ENCODE results near the gene TNFAIP8L3. TPM values are rescaled to one million over a fixed set of nuclear protein-coding genes. Genes with fewer than 3 reads are reported as not detected.
"Not testable (repeated sequence)": the region's sequence is repeated elsewhere in the genome, so short reads cannot be mapped to it uniquely, and the experiment has no call there.

TNFAIP8L3 gene
- not detected for total RNA-seq
- not detected for polyA plus RNA-seq

DNA sequence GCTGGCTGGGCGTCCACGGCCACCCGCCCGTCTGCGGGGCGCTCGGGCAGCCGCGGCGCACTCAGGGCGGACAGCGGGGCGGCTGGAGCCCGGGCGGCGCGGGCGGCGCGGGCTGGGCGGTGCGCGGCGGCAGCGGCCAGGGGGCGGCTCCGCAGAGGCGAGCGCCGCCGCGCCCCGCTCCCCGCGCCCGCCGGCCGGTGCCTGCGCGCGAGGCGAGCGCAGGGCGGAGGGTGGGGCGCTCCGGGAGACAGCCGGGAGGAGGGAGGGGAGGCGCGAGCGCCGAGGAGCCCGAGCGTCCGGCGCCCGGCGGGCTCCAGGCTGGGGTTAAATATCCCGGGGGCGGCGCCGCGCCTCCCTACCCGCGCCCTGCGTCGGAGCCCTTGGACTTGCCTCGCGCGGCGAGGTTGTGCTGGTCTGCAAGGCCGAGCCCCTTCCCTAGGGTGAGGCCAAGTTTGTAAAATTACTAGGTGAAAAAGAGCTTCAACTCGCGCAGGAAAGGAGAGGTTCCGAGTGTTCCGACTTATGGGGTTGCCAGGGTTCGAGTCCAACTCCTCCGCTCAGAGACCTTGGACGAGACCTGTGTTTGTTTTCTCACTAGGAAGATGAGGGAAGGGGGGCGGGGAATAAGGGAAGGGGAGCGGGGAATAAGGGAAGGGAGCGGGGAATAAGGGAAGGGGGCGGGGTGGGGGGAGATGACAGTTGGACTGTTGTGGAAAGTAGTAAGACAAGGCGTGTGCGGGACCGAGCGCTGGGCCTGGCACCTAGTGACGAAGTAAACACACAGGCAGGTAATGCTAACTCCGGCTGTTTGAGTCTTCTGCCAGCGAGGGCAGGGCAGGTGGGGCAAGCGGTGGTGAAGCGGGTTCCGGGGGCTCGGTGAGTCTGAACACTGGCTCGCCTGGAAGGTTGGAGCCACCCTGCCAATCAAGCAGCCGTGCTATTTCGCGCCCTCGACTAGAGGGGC lies at the start of gene TNFAIP8L3:
TNFAIP8L3 (minus strand) TSS at position 301 of the 964 bp plus-strand sequence. CDS start 311 bp downstream, outside the sequence.
- Histone ChIP-seq H3K4me3 (ENCODE audit: low read depth, low read length) (no peak within 1 kb of the TSS), H3K4me1 (ENCODE audit: control insufficient read depth, insufficient read depth, low read length, poor library complexity, severe bottlenecking) (no peaks in the 10 kb centered on the region), H3K9me3 (ENCODE audit: control insufficient read depth in 2 of 2, low read length in 2 of 2) (no peaks in the 10 kb centered on the region), H3K36me3 (ENCODE audit: control insufficient read depth, insufficient read depth, low read length) (no peaks in the 10 kb centered on the region), H3K27ac (ENCODE audit: insufficient read depth, low read length, poor library complexity, severe bottlenecking) (no peak within 1 kb of the TSS), H3K27me3 (ENCODE audit: control insufficient read depth, insufficient read depth, low read length) (peaks cover 34% of the 10 kb centered on the region)
- Mint-ChIP-seq H3K4me1 (peaks cover 0 to 6% (median 2%) of the 10 kb centered on the region in 4 donors), H3K9me3 (peaks cover 0 to 5% (median 0%) of the 10 kb centered on the region in 7 donors), H3K36me3 (no peaks in the 10 kb centered on the region), H3K27ac (no peak within 1 kb of the TSS), H3K4me3 (peak within 1 kb of the TSS in 1 of 4 donors; percentile 65), H3K27me3 (peaks cover 78% of the 10 kb centered on the region)
- ATAC-seq (ENCODE audit: low read depth in 2 of 2) (no peak), DNase-seq (no peak)

DNA sequence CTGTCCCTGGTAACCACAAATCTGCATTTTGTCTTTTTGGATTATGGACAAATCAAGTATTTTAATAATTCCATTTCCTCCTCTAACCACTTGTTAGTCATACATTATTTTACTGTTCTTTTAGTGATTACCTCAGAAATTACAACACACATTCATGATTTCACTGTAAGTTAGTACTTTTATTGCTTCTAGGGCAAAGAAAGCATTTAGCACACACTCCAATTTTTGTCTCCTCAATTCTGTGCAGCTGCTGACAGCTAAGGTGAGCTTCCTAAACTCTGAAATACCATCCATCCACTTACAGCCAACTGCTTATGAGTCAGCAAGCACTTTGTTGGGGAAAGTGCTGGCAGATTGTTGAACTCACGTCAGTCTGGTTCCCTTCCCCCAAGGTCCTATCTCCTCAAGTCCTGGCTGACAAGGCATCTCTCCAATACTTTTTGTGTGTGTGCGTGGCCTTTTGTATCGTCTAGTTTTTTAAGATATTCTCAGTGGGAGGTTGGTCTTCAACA lies 49.4 kb upstream of the TNFAIP8L3 start:
- Mint-ChIP-seq H3K27ac (no peak overlapping the region), H3K4me3 (no peak overlapping the region)

DNA sequence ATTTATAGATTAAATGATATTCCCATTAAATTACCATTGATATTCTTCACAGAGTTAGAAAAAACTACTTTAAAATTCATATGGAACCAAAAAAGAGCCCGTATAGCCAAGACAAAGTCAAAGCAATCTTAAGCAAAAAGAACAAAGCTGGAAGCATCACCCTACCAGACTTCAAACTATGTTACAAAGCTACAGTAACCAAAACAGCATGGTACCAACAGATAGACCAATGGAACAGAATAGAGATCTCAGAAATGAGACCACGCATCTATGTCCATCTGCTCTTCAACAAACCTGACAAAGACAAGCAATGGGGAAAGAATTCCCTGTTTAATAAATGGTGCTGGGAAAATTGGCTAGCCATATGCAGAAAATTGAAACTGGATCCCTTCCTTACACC lies 45.6 kb upstream of the TNFAIP8L3 start:
- H3K36me3 ChIP-seq (ENCODE audit: control insufficient read depth, insufficient read depth, low read length); H3K36me3 Mint-ChIP-seq; H3K9me3 ChIP-seq (ENCODE audit: control insufficient read depth in 2 of 2, low read length in 2 of 2); DNase-seq; H3K4me3 ChIP-seq (ENCODE audit: low read depth, low read length); H3K27ac Mint-ChIP-seq; H3K27me3 ChIP-seq (ENCODE audit: control insufficient read depth, insufficient read depth, low read length); H3K4me3 Mint-ChIP-seq; H3K9me3 Mint-ChIP-seq; H3K4me1 ChIP-seq (ENCODE audit: control insufficient read depth, insufficient read depth, low read length, poor library complexity, severe bottlenecking); H3K27ac ChIP-seq (ENCODE audit: insufficient read depth, low read length, poor library complexity, severe bottlenecking); ATAC-seq (ENCODE audit: low read depth in 2 of 2); H3K4me1 Mint-ChIP-seq: not testable (repeated sequence)
- peaks cover 31% of the 10 kb centered on the region for H3K27me3 Mint-ChIP-seq

More for the DNA sequence above, 49.4 kb upstream of the TNFAIP8L3 start:
- no peak overlapping the region for H3K4me3 ChIP-seq (ENCODE audit: low read depth, low read length)
- Mint-ChIP-seq H3K27me3 (peaks cover 27% of the 10 kb centered on the region), H3K9me3 (peaks cover 0 to 10% (median 4%) of the 10 kb centered on the region in 7 donors), H3K4me1 (no peaks in the 10 kb centered on the region), H3K36me3 (no peaks in the 10 kb centered on the region)
- DNase-seq (no peak), ATAC-seq (ENCODE audit: low read depth in 2 of 2) (no peak)
- no peaks in the 10 kb centered on the region for H3K36me3 ChIP-seq (ENCODE audit: control insufficient read depth, insufficient read depth, low read length)
- no peaks in the 10 kb centered on the region for H3K4me1 ChIP-seq (ENCODE audit: control insufficient read depth, insufficient read depth, low read length, poor library complexity, severe bottlenecking)
- no peaks in the 10 kb centered on the region for H3K27me3 ChIP-seq (ENCODE audit: control insufficient read depth, insufficient read depth, low read length)
- no peaks in the 10 kb centered on the region for H3K9me3 ChIP-seq (ENCODE audit: control insufficient read depth in 2 of 2, low read length in 2 of 2)
- H3K27ac ChIP-seq (ENCODE audit: insufficient read depth, low read length, poor library complexity, severe bottlenecking): no peak overlapping the region

DNA sequence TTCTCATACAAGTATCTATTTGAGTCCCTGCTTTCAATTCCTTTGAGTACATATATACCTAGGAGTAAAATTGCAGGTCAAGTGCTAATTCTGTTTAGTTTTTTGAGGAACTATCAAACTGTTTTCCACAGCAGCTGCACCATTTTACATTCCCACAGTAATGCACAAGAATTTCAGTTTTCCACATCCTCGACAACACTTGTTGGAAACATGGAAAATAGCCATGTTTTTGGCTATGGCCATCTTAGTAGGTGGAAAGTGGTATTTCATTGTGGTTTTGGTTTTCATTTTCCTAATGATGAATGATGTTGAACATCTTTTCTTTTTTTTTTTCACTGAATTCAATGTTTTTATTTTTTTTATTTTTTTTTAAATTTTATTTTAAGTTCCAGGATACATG lies 44.4 kb upstream of the TNFAIP8L3 start:
- Mint-ChIP-seq H3K27me3 (peaks cover 27% of the 10 kb centered on the region), H3K4me1 (no peaks in the 10 kb centered on the region), H3K9me3 (peaks cover 0 to 10% (median 2%) of the 10 kb centered on the region in 7 donors), H3K4me3 (no peak overlapping the region), H3K27ac (no peak overlapping the region), H3K36me3 (no peaks in the 10 kb centered on the region)
- Histone ChIP-seq H3K4me1 (ENCODE audit: control insufficient read depth, insufficient read depth, low read length, poor library complexity, severe bottlenecking) (no peaks in the 10 kb centered on the region), H3K36me3 (ENCODE audit: control insufficient read depth, insufficient read depth, low read length) (no peaks in the 10 kb centered on the region), H3K4me3 (ENCODE audit: low read depth, low read length) (no peak overlapping the region), H3K27me3 (ENCODE audit: control insufficient read depth, insufficient read depth, low read length) (no peaks in the 10 kb centered on the region), H3K9me3 (ENCODE audit: control insufficient read depth in 2 of 2, low read length in 2 of 2) (no peaks in the 10 kb centered on the region), H3K27ac (ENCODE audit: insufficient read depth, low read length, poor library complexity, severe bottlenecking) (no peak overlapping the region)
- ATAC-seq (ENCODE audit: low read depth in 2 of 2): no peak
- DNase-seq: no peak

DNA sequence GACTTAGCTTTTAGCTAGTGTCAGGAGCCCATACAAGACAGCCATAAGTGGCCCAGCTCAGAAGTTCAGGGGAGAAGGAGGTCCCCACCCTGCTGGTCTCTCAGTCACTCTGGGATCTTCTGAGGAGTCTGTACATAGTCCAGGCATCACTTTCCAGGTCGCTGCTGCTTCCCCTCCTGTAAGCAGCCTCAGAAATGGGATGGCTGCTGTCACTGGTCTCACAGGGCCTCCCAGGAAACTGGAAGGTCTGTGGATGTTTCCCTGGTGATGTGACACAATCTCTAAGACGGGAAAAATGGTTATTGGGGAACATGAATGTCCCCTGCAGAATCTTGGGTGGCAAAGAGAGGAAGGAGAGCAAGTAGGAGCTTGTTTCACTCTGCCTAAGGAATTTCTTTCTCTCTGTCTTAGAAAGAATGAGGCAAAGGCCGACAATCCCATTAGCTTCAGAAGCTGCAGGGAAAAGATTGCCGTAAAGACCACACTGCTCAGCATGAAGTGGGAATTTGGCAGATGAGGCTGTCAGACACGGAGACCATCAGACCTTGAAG lies 43.2 kb upstream of the TNFAIP8L3 start:
- H3K27me3 Mint-ChIP-seq: peaks cover 27% of the 10 kb centered on the region
- H3K27ac Mint-ChIP-seq: no peak overlapping the region
- no peaks in the 10 kb centered on the region for H3K36me3 Mint-ChIP-seq
- no peaks in the 10 kb centered on the region for H3K4me1 Mint-ChIP-seq
- H3K4me3 Mint-ChIP-seq: no peak overlapping the region
- Histone ChIP-seq H3K9me3 (ENCODE audit: control insufficient read depth in 2 of 2, low read length in 2 of 2) (no peaks in the 10 kb centered on the region), H3K27me3 (ENCODE audit: control insufficient read depth, insufficient read depth, low read length) (no peaks in the 10 kb centered on the region), H3K4me1 (ENCODE audit: control insufficient read depth, insufficient read depth, low read length, poor library complexity, severe bottlenecking) (no peaks in the 10 kb centered on the region), H3K36me3 (ENCODE audit: control insufficient read depth, insufficient read depth, low read length) (no peaks in the 10 kb centered on the region), H3K27ac (ENCODE audit: insufficient read depth, low read length, poor library complexity, severe bottlenecking) (no peak overlapping the region), H3K4me3 (ENCODE audit: low read depth, low read length) (no peak overlapping the region)
- H3K9me3 Mint-ChIP-seq: peaks cover 0 to 10% (median 2%) of the 10 kb centered on the region in 7 donors
- ATAC-seq (ENCODE audit: low read depth in 2 of 2) (no peak), DNase-seq (no peak)

DNA sequence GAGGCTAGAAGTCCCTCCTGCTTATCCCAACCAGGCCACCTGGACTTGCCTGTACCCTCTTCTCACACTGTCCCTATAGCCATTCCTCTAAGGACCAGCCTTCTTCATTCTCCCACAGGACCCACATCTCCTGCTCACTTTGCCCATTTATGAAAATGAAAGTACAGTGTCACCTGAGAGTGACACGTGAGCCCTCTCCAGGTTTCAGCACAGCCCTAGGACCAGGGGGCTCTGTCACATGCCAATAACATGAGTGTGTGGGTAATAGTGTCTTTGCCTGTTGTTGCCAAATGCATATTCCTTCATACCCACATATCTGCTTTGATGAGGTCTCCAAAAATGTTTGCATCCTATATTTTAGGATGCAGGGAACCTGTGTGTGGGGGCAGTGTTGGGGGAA lies 42.3 kb upstream of the TNFAIP8L3 start:
- no peaks in the 10 kb centered on the region for H3K27me3 ChIP-seq (ENCODE audit: control insufficient read depth, insufficient read depth, low read length)
- no peak overlapping the region for H3K27ac Mint-ChIP-seq
- DNase-seq (no peak), ATAC-seq (ENCODE audit: low read depth in 2 of 2) (no peak)
- H3K27ac ChIP-seq (ENCODE audit: insufficient read depth, low read length, poor library complexity, severe bottlenecking): no peak overlapping the region
- no peak overlapping the region for H3K4me3 ChIP-seq (ENCODE audit: low read depth, low read length)
- H3K9me3 Mint-ChIP-seq: peaks cover 0 to 8% (median 2%) of the 10 kb centered on the region in 7 donors
- no peaks in the 10 kb centered on the region for H3K36me3 ChIP-seq (ENCODE audit: control insufficient read depth, insufficient read depth, low read length)
- H3K27me3 Mint-ChIP-seq: peaks cover 20% of the 10 kb centered on the region
- H3K4me1 Mint-ChIP-seq: no peaks in the 10 kb centered on the region
- H3K4me1 ChIP-seq (ENCODE audit: control insufficient read depth, insufficient read depth, low read length, poor library complexity, severe bottlenecking): no peaks in the 10 kb centered on the region
- no peaks in the 10 kb centered on the region for H3K9me3 ChIP-seq (ENCODE audit: control insufficient read depth in 2 of 2, low read length in 2 of 2)
- H3K36me3 Mint-ChIP-seq: no peaks in the 10 kb centered on the region
- H3K4me3 Mint-ChIP-seq: no peak overlapping the region

DNA sequence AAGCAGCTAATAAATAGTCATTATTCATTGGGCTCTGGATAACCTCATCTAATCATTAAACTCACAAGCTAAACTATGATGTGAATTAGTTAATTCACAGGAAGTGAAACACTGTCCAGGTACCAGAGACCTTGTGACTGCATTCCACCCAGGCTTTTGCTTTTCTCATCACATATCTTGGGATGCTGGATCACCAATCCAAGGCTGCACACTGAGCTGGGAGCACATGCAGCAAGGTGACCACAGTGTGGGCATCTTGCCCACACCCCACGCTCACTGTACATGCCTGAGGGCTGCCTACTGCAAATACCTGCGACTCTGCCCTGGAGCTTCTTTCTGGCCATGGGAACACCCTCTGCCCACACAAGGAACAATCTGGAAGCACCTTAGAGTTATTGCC lies 40.6 kb upstream of the TNFAIP8L3 start:
- ATAC-seq (ENCODE audit: low read depth in 2 of 2) (no peak), DNase-seq (no peak)
- Mint-ChIP-seq H3K36me3 (no peaks in the 10 kb centered on the region), H3K9me3 (peaks cover 0 to 4% (median 0%) of the 10 kb centered on the region in 7 donors), H3K27ac (no peak overlapping the region), H3K4me1 (no peaks in the 10 kb centered on the region), H3K27me3 (peaks cover 13% of the 10 kb centered on the region), H3K4me3 (no peak overlapping the region)
- Histone ChIP-seq H3K4me1 (ENCODE audit: control insufficient read depth, insufficient read depth, low read length, poor library complexity, severe bottlenecking) (no peaks in the 10 kb centered on the region), H3K27ac (ENCODE audit: insufficient read depth, low read length, poor library complexity, severe bottlenecking) (no peak overlapping the region), H3K4me3 (ENCODE audit: low read depth, low read length) (no peak overlapping the region), H3K27me3 (ENCODE audit: control insufficient read depth, insufficient read depth, low read length) (no peaks in the 10 kb centered on the region), H3K36me3 (ENCODE audit: control insufficient read depth, insufficient read depth, low read length) (no peaks in the 10 kb centered on the region), H3K9me3 (ENCODE audit: control insufficient read depth in 2 of 2, low read length in 2 of 2) (no peaks in the 10 kb centered on the region)
